Fibroblast of lung (primary cell): ENCODE data around the gene CISH. TPM values are rescaled to one million over a fixed set of nuclear protein-coding genes. Genes with fewer than 3 reads are reported as not detected.

Experiments used
- DNase-seq, 2 donors: peaks; one replicate each; pipeline versions ENCODE4 v3.0.0 to v3.0.0-alpha.2; 2010; ENCODE audit warnings: low read depth in 2 of 2
- H2AFZ ChIP-seq: 2 replicates; pipeline ENCODE4 v1.5.1; 2012; ENCODE audit warnings: low read length, control low read depth, inconsistent platforms
- H3K27ac ChIP-seq: 2 replicates; pipeline ENCODE4 v1.5.1; 2011; ENCODE audit warnings: low read length, control low read depth; ENCODE audit not compliant: insufficient read depth
- H3K27me3 ChIP-seq: 2 replicates; pipeline ENCODE4 v1.5.1; 2011; ENCODE audit warnings: mild to moderate bottlenecking, low read length; ENCODE audit not compliant: control insufficient read depth, insufficient read depth
- H3K36me3 ChIP-seq: 2 replicates; pipeline ENCODE4 v1.5.1; 2011; ENCODE audit warnings: low read length; ENCODE audit not compliant: control insufficient read depth, insufficient read depth
- H3K4me1 ChIP-seq: 2 replicates; pipeline ENCODE4 v1.5.1; 2011; ENCODE audit warnings: low read length; ENCODE audit not compliant: control insufficient read depth, insufficient read depth; ENCODE audit errors: extremely low read depth
- H3K4me2 ChIP-seq: 2 replicates; pipeline ENCODE4 v1.5.1; 2011; ENCODE audit warnings: low read length, control low read depth; ENCODE audit not compliant: insufficient read depth; ENCODE audit errors: extremely low read depth
- H3K4me3 ChIP-seq, 4 experiments: fragments of 200-600 bp in 1 of 4; sonication (generic) in 1 of 4; replicated peaks in 1 of 4; 2 replicates each; pipeline ENCODE4 v1.5.1; 2011 to 2016; ENCODE audit warnings: low read length in 4 of 4, low read depth in 3 of 4, mild to moderate bottlenecking in 3 of 4, control low read depth in 2 of 4, inconsistent platforms in 1 of 4, mixed read lengths in 1 of 4; ENCODE audit not compliant: insufficient read depth in 1 of 4; ENCODE audit errors: control extremely low read depth in 1 of 4
- H3K79me2 ChIP-seq: 2 replicates; pipeline ENCODE4 v1.5.1; 2012; ENCODE audit warnings: mild to moderate bottlenecking, low read length, inconsistent platforms; ENCODE audit not compliant: control insufficient read depth, insufficient read depth
- H3K9ac ChIP-seq: 2 replicates; pipeline ENCODE4 v1.5.1; 2011; ENCODE audit warnings: mild to moderate bottlenecking, low read length, control low read depth; ENCODE audit not compliant: insufficient read depth
- H3K9me3 ChIP-seq: 2 replicates; pipeline ENCODE4 v1.5.1; 2012; ENCODE audit warnings: low read depth, low read length; ENCODE audit not compliant: control insufficient read depth, insufficient read depth
- H4K20me1 ChIP-seq: 2 replicates; pipeline ENCODE4 v1.5.1; 2011; ENCODE audit warnings: low read length; ENCODE audit not compliant: control insufficient read depth, insufficient read depth; ENCODE audit errors: extremely low read depth
- EZH2 ChIP-seq: IDR thresholded peaks from 2 replicates; pipeline ENCODE4 v1.5.1; 2012; ENCODE audit warnings: low read length, control low read depth, mild to moderate bottlenecking; ENCODE audit errors: missing control alignments
- polyA plus RNA-seq, 2 donors: library from polyadenylated mRNA; depleted of rRNA in 1 of 2; stranded (reverse) in 1 of 2; unstranded in 1 of 2; fragments of >200 nt; gene quantifications; 2 replicates each; pipeline ENCODE4 v1.2.1, GENCODE V29; 2011 to 2012; ENCODE audit warnings: missing spikeins in 1 of 2
- total RNA-seq: library from RNA; depleted of rRNA; stranded (reverse); fragments of >200 nt; gene quantifications from 2 replicates; pipeline ENCODE4 v1.2.1, GENCODE V29; 2014
- TF ChIP-seq, protein P1 (sequence below), 2 donors: IDR thresholded peaks in 1 of 2; conservative IDR thresholded peaks in 1 of 2; 1 replicate in 1 of 2; 2 replicates in 1 of 2; pipeline ENCODE4 v1.5.1; 2011 to 2012; ENCODE audit warnings: low read length in 2 of 2, control low read depth in 1 of 2, inconsistent platforms in 1 of 2, low read depth in 1 of 2, mild to moderate bottlenecking in 1 of 2

CISH gene
- total and polyA plus RNA-seq, 2 donors (not counting 1 experiment from before 2014, with no cell fraction given) = 0.99 to 1.9 TPM

DNA sequence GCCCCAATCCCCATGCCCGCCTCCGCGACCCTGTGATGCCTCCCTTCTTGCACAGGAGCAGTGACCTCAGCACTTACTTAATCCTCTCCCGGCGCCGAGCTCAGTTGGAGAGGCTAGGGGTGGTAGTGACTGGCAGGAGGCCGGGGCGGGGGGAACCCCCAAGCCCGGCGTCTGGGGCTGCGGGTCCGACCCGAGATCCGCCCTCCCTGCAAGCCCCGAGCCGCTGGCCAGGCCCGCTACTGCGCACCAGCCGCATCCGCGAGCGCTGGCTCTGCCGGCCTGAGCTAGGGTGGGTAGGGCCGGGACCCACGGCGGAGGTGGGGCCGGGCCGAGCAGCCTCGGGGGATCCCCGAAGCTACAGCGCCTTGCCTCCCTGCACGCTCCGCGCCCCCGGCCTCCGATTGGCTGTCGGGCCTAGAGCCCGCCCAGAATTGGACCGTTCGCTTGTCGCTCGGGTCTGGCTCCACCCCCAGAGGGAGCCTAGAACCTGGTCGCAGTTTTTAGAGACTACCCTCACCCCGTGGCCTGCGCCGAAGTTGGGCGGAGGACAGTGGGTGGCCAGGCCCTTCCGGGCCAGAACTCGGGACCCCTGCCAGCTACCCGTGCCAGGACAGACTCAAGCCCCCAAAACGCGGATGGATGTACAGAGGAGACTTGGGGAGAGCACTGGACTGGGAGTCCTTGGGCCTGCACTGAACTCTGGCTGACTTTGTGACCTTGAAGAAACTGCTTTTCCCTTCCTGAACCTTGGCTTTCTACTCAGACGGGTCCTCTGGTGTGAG lies 44.0 kb downstream of the CISH start, which contains the start of gene C3orf18:
TSS of gene C3orf18 (minus strand) at position 362 of the 782 bp plus-strand sequence. CDS start 2,048 bp downstream, outside the sequence.
- H3K4me3 ChIP-seq = peak within 1 kb of the TSS; percentile 39 to 99 (median 96)
- H3K27me3 ChIP-seq = no peaks in the 10 kb centered on the region
- DNase-seq = peak; percentile 86 to 88
- H3K79me2 ChIP-seq = peaks cover 7% of the 10 kb centered on the region
- H3K27ac ChIP-seq = peak within 1 kb of the TSS; percentile 56
- peaks cover 5% of the 10 kb centered on the region for H3K4me1 ChIP-seq
- H3K36me3 ChIP-seq = no peaks in the 10 kb centered on the region
- peak within 1 kb of the TSS; percentile 29 for H3K9ac ChIP-seq
- no peaks in the 10 kb centered on the region for H3K9me3 ChIP-seq
- peak within 1 kb of the TSS; percentile 82 for H3K4me2 ChIP-seq
- peak within 1 kb of the TSS; percentile 81 for H2AFZ ChIP-seq
- H4K20me1 ChIP-seq = no peaks in the 10 kb centered on the region
- TF ChIP-seq, protein P1, sequence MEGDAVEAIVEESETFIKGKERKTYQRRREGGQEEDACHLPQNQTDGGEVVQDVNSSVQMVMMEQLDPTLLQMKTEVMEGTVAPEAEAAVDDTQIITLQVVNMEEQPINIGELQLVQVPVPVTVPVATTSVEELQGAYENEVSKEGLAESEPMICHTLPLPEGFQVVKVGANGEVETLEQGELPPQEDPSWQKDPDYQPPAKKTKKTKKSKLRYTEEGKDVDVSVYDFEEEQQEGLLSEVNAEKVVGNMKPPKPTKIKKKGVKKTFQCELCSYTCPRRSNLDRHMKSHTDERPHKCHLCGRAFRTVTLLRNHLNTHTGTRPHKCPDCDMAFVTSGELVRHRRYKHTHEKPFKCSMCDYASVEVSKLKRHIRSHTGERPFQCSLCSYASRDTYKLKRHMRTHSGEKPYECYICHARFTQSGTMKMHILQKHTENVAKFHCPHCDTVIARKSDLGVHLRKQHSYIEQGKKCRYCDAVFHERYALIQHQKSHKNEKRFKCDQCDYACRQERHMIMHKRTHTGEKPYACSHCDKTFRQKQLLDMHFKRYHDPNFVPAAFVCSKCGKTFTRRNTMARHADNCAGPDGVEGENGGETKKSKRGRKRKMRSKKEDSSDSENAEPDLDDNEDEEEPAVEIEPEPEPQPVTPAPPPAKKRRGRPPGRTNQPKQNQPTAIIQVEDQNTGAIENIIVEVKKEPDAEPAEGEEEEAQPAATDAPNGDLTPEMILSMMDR (conservative IDR thresholded peaks at IDR 0.05 in 1 of 2, IDR thresholded peaks at IDR 0.05 in 1 of 2; ENCODE audit: low read depth in 1 of 2, low read length in 2 of 2) = no peak
- TF ChIP-seq EZH2 = no peak

DNA sequence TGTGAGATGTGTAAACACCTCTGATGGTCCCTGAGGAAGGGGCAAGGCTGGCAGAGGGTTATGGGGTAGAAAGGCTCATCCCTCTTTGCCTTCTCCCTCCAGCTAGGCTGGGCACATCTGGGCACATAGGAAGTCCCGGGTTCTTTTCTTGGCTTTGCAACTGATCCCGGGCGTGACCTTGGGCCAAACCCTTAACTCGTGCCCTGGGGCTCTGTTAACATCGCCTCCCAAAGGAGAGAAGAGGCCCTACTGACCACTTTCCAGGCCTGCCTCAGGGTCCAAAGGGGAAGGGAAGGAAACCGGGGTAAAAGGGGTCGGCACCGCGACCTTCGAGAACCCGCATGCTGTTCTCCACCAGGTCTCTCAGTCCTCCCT lies 44.6 kb downstream of the CISH start:
- H3K79me2 ChIP-seq = peaks cover 7% of the 10 kb centered on the region

DNA sequence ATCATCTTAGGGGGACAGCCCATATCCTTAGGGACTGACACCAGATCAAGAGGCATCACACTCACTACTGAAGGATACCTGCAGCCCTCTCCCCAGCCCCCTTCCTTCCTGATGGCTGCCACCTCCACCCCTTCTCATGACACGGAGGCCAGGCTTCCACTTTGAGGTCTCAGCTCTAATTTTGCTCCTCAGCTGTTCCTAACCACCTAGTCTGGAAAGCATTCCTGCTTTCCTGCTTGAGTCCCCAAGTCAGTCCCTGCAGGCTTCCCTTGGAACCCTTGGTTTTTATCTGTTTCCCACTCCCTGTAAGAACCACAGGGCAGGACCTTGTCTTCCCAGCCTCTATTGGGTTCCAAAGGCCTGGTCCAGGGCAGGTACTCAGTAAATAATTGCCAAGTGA lies 47.3 kb downstream of the CISH start:
- Histone ChIP-seq H3K9ac (no peak overlapping the region), H3K79me2 (no peaks in the 10 kb centered on the region), H3K4me1 (peaks cover 5% of the 10 kb centered on the region), H3K36me3 (no peaks in the 10 kb centered on the region), H4K20me1 (no peaks in the 10 kb centered on the region), H2AFZ (no peak overlapping the region), H3K9me3 (no peaks in the 10 kb centered on the region), H3K4me3 (no peak overlapping the region), H3K27me3 (no peaks in the 10 kb centered on the region), H3K4me2 (no peak overlapping the region), H3K27ac (no peak overlapping the region)
- TF ChIP-seq, protein P1 (conservative IDR thresholded peaks at IDR 0.05 in 1 of 2, IDR thresholded peaks at IDR 0.05 in 1 of 2; ENCODE audit: low read depth in 1 of 2, low read length in 2 of 2) = no peak
- no peak for TF ChIP-seq EZH2
- DNase-seq = no peak

More for the DNA sequence above, 44.6 kb downstream of the CISH start:
- peaks cover 5% of the 10 kb centered on the region for H3K4me1 ChIP-seq
- peak overlapping the region; percentile 39 to 69 (median 55) for H3K4me3 ChIP-seq
- no peaks in the 10 kb centered on the region for H3K9me3 ChIP-seq
- H3K27me3 ChIP-seq = no peaks in the 10 kb centered on the region
- no peaks in the 10 kb centered on the region for H3K36me3 ChIP-seq
- TF ChIP-seq, protein P1 (conservative IDR thresholded peaks at IDR 0.05 in 1 of 2, IDR thresholded peaks at IDR 0.05 in 1 of 2; ENCODE audit: low read depth in 1 of 2, low read length in 2 of 2) = no peak
- no peak for TF ChIP-seq EZH2
- no peak overlapping the region for H3K27ac ChIP-seq
- DNase-seq = no peak
- peak overlapping the region; percentile 56 for H2AFZ ChIP-seq
- no peak overlapping the region for H3K9ac ChIP-seq
- no peaks in the 10 kb centered on the region for H4K20me1 ChIP-seq
- H3K4me2 ChIP-seq = peak overlapping the region; percentile 64
